Osteoblast (primary cell): ENCODE results near the gene GRM4. TPM values are rescaled to one million over a fixed set of nuclear protein-coding genes. Genes with fewer than 3 reads are reported as not detected.

Experiments used
- DNase-seq: peaks from one replicate; pipeline ENCODE4 v3.0.0; 2011; ENCODE audit warnings: low spot score, mixed read lengths; ENCODE audit not compliant: insufficient read length; ENCODE audit errors: missing footprints
- H2AFZ ChIP-seq: 2 replicates; pipeline ENCODE4 v1.6.0; 2011; ENCODE audit warnings: mild to moderate bottlenecking, low read length
- H3K27ac ChIP-seq: 2 replicates; pipeline ENCODE4 v1.5.1; 2011; ENCODE audit warnings: mild to moderate bottlenecking, low read depth, low read length, moderate library complexity
- H3K27me3 ChIP-seq: 2 replicates; pipeline ENCODE4 v1.6.0; 2012; ENCODE audit warnings: mild to moderate bottlenecking, control low read depth, inconsistent platforms, low read length, moderate library complexity; ENCODE audit not compliant: insufficient read depth
- H3K36me3 ChIP-seq: 2 replicates; pipeline ENCODE4 v1.5.1; 2011; ENCODE audit warnings: mild to moderate bottlenecking, low read length, control low read depth, moderate library complexity; ENCODE audit not compliant: insufficient read depth
- H3K4me1 ChIP-seq: 2 replicates; pipeline ENCODE4 v1.5.1; 2011; ENCODE audit warnings: mild to moderate bottlenecking, low read length, control low read depth, moderate library complexity; ENCODE audit not compliant: insufficient read depth
- H3K4me2 ChIP-seq: 2 replicates; pipeline ENCODE4 v1.6.0; 2011; ENCODE audit warnings: mild to moderate bottlenecking, low read length; ENCODE audit not compliant: insufficient read depth
- H3K4me3 ChIP-seq: fragments of 200-600 bp; sonication (generic); 3 replicates; pipeline ENCODE4 v1.5.1; 2012; ENCODE audit warnings: mild to moderate bottlenecking, low read length, inconsistent platforms; ENCODE audit not compliant: insufficient read depth
- H3K79me2 ChIP-seq: 2 replicates; pipeline ENCODE4 v1.6.0; 2012; ENCODE audit warnings: mild to moderate bottlenecking, low read length, control low read depth, inconsistent platforms; ENCODE audit not compliant: insufficient read depth
- H3K9me3 ChIP-seq: 2 replicates; pipeline ENCODE4 v1.5.1; 2011; ENCODE audit warnings: low read depth, low read length, control low read depth
- H4K20me1 ChIP-seq: 2 replicates; pipeline ENCODE4 v1.6.0; 2012; ENCODE audit warnings: mild to moderate bottlenecking, low read length, control low read depth; ENCODE audit not compliant: insufficient read depth
- total RNA-seq: library from RNA; depleted of rRNA; stranded (reverse); fragments of >200 nt; gene quantifications from 2 replicates; pipeline ENCODE4 v1.2.3, GENCODE V29; 2012
- TF ChIP-seq, protein P1 (sequence below): IDR thresholded peaks from 2 replicates; pipeline ENCODE4 v1.5.1; 2011; ENCODE audit warnings: mild to moderate bottlenecking, low read depth, low read length, moderate library complexity; ENCODE audit errors: extremely low read depth

The GRM4 gene
- total RNA-seq, 1 donor = 0.36 TPM

DNA sequence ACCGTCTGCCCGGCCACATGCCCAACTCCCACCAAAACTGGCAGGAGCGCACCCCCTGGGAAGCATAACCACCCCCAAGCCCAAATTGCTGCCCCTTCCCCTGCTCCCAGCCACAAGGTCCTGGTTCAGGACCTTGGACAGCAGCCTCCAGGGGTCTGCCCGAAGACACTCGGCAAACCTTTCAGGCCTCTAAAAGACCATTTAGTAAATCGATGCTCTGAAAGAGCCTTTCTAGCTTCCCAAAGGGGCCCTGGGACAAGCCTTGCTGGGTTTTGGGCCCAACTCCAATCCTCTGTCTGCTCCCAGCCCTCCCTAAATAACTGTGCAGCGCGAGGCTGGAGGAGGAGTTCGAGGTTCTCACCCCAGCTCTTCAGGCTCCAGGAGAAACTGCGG lies 30.5 kb downstream of the GRM4 start:
- TF ChIP-seq, protein P1, sequence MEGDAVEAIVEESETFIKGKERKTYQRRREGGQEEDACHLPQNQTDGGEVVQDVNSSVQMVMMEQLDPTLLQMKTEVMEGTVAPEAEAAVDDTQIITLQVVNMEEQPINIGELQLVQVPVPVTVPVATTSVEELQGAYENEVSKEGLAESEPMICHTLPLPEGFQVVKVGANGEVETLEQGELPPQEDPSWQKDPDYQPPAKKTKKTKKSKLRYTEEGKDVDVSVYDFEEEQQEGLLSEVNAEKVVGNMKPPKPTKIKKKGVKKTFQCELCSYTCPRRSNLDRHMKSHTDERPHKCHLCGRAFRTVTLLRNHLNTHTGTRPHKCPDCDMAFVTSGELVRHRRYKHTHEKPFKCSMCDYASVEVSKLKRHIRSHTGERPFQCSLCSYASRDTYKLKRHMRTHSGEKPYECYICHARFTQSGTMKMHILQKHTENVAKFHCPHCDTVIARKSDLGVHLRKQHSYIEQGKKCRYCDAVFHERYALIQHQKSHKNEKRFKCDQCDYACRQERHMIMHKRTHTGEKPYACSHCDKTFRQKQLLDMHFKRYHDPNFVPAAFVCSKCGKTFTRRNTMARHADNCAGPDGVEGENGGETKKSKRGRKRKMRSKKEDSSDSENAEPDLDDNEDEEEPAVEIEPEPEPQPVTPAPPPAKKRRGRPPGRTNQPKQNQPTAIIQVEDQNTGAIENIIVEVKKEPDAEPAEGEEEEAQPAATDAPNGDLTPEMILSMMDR = no peak
- no peak overlapping the region for H3K4me2 ChIP-seq
- no peaks in the 10 kb centered on the region for H4K20me1 ChIP-seq
- H2AFZ ChIP-seq = no peak overlapping the region
- H3K4me3 ChIP-seq = no peak overlapping the region
- H3K27me3 ChIP-seq = peaks cover 7% of the 10 kb centered on the region
- no peak overlapping the region for H3K27ac ChIP-seq
- no peaks in the 10 kb centered on the region for H3K9me3 ChIP-seq
- DNase-seq = no peak
- no peaks in the 10 kb centered on the region for H3K79me2 ChIP-seq
- no peaks in the 10 kb centered on the region for H3K36me3 ChIP-seq
- no peaks in the 10 kb centered on the region for H3K4me1 ChIP-seq

DNA sequence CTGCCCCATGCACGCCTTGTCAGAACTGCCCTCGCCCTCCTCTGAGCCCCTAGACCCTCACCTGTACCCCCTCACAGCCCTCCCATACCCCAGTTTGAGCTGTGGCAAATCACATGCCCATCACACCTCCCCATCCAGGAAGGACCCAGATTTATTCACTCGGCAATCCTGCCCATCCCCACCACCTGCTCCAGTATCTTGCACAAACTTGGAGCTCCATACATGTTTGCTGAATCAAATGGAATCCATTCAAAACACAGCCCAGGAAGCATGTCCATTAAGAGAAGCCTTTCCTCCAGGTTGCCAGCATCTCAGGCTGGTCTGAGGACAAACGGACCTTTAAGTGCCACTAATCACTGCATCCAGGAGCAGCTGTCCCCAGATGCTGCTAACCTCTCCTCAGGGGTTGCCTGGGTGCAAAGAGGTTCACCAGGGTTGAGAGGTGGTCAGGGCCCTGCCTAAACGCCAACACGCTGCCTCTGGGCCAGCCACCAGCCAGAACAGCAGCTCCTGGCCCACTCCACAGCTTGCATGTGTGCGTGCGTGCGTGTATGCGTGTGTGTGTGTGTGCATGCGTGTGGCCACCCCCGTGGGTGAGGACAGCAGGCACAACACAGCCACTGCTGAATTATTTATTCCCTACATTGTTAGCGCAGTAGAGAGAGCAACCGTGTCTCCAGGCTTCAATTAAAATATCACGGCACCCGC lies 31.0 kb downstream of the GRM4 start:
- H3K9me3 ChIP-seq = no peaks in the 10 kb centered on the region
- H3K4me1 ChIP-seq = no peaks in the 10 kb centered on the region
- no peak overlapping the region for H2AFZ ChIP-seq
- H3K4me3 ChIP-seq = no peak overlapping the region
- peaks cover 7% of the 10 kb centered on the region for H3K27me3 ChIP-seq
- no peaks in the 10 kb centered on the region for H3K36me3 ChIP-seq
- no peak overlapping the region for H3K27ac ChIP-seq
- H3K79me2 ChIP-seq = no peaks in the 10 kb centered on the region
- H4K20me1 ChIP-seq = no peaks in the 10 kb centered on the region
- TF ChIP-seq, protein P1 = no peak
- H3K4me2 ChIP-seq = no peak overlapping the region
- DNase-seq = no peak

DNA sequence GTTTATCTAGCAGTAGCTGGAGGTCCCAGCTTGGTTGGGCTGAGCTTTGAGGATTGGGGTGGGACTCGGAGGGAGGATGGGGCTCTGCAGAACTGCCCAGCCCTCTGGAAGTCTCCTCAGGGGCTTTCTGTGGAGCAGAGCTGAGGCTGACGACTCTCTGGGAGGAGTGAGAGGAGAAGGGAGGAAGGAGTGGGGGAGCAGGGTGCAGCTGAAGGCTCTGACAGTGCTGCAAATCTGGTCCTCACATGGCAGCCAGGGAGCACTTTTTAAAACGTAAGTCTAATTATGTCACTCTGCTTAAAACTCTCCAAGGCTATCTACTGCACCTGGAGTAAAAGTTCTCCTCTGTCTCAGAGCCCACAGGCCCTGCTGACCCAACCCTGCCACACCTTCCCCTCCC lies 32.4 kb downstream of the GRM4 start:
- H3K27me3 ChIP-seq = peaks cover 7% of the 10 kb centered on the region
- H4K20me1 ChIP-seq = no peaks in the 10 kb centered on the region
- H3K9me3 ChIP-seq = no peaks in the 10 kb centered on the region
- no peak overlapping the region for H2AFZ ChIP-seq
- DNase-seq = no peak
- H3K4me3 ChIP-seq = no peak overlapping the region
- H3K4me2 ChIP-seq = no peak overlapping the region
- no peaks in the 10 kb centered on the region for H3K36me3 ChIP-seq
- no peaks in the 10 kb centered on the region for H3K4me1 ChIP-seq
- no peak overlapping the region for H3K27ac ChIP-seq
- TF ChIP-seq, protein P1 = no peak
- no peaks in the 10 kb centered on the region for H3K79me2 ChIP-seq

DNA sequence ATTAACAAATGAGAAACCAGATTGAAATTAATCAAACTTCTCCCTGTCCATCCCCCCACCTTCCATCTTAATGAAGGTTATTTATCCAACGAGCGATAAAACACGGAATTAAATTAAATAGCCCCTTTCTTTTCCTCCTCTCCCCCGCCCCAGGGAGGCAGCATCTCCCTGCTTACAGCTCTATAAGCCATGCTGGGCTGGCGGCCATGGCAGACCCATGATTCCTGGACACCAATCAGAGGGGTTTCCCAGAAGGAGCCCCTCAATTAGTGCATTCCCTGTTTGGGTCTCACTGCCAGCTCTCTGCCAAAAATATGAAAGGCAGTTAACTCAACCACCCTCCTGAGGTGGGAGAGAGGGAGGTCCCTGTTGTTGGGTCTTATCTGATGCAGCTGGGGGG lies 33.8 kb downstream of the GRM4 start:
- Histone ChIP-seq H3K4me2 (no peak overlapping the region), H3K4me1 (no peaks in the 10 kb centered on the region), H3K79me2 (no peaks in the 10 kb centered on the region), H4K20me1 (no peaks in the 10 kb centered on the region), H3K27ac (no peak overlapping the region), H3K36me3 (no peaks in the 10 kb centered on the region), H2AFZ (no peak overlapping the region), H3K4me3 (no peak overlapping the region), H3K27me3 (peaks cover 7% of the 10 kb centered on the region), H3K9me3 (no peaks in the 10 kb centered on the region)
- TF ChIP-seq, protein P1 = no peak
- no peak for DNase-seq
